Stimulated activated CD4-positive, alpha-beta T cell treated with anti-CD3 and anti-CD28 coated beads, Interleukin-4, amount 100 ng/mL, for 48 hours (primary cell): Measurements from ENCODE around the gene FGGY.

ENCODE experiments used
- DNase-seq, 2 donors: peaks; one replicate each; pipeline ENCODE4 v3.0.0-alpha.2; 2020; ENCODE audit warnings: low read depth in 2 of 2

Gene FGGY

DNA sequence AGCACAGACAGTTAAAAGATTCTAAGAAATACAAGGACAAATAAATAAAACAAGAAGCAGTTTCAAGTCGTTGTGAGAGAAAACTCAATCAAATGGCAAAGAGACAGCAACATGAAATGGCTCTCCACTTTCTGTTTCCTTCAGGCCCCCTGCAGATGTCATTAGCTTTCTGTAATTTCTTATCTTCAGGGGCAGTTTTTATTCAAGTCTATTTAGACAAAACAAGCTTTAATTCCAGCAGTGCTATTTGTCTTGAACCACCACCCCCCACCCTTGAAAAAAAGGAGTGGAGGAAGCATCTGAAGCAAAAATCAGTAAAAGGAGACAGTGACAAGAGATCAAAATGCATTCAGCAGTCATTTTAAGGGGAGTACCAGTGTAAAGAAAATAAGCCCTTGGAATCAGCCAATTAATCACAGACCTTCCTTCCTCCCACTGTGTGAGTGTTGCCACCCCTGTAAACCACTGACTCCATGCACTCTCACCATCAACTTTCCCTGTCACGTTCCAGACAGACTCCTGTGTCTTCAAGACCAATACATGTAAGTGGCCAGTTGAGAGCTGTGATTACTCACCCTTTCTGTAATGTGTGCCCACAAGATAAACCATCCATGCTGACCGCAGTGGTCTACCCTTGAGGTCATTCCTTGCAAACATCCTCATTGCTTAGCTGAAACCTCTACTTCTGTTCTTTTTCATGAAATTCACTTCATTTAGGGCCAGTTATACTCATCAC, 381.8 kb downstream of the FGGY start:
- DNase-seq = no peak

DNA sequence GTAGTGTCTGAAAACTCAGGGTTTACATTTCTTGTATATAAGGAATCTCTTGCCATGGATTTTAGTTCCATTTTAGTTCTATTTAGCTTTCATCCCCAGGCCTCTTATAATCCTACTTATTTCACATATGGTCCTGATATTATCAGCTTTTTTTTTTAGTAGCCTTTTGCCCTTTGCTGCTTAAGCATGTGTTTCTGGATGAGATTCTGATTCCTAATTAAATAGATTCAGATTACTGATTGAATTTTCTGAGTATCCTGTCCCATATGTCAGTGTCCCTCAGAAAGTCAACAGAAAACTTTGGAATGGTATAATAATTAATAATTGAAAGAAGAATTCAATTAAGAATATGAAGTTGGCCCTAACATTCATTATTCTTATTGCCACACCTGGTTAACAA, 383.1 kb downstream of the FGGY start:
- DNase-seq = no peak

DNA sequence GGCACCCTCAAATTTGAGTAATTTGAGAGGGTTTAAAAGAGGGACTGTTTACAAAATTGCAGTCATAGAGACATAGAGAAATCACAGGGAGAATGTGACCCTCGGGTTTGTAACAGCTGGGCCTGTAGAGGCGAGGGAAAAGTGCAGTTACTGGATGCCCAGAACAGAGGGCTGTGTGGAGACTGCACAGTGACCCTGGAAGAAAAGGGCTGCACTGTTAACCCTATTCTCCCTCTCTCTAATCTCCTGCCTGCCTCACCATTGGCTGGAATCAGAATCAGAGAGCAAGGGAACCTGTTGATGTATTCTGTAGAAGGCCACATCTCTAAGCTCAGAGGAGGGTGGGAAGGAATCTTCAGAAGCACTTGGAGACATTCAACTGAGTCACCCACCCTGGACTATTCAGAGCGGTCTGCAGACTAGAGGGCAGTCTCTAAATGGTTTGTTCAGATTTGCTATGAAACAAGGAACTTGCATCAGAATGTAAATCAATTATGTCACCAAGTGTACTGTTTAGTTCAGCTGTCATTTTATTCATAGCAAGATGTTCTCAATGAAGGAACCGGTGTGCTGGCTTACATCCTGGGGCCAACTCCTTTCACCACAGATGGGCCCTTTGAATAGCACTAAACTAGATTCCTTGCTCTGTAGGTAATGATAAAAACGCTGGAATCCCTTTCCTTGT, 385.6 kb downstream of the FGGY start:
- DNase-seq = no peak

DNA sequence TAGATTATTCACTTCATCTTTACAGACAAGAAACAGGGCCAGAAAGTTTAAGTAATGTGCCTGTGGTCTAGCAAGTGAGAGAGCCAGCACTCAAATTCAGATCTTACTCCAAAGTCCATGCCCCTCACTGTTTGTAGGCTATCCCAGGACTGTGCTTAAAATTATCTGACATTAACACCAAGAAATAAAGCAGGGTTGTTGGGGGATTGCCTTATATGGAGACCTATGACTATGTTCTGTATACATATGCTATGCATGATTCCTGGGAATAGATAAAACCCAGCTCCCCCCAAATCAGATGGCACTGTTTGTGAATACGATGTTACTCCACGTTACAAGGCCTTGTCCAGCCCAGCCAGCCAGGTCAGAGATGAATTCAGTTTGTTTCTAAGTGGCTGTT, 386.3 kb downstream of the FGGY start:
- no peak for DNase-seq

DNA sequence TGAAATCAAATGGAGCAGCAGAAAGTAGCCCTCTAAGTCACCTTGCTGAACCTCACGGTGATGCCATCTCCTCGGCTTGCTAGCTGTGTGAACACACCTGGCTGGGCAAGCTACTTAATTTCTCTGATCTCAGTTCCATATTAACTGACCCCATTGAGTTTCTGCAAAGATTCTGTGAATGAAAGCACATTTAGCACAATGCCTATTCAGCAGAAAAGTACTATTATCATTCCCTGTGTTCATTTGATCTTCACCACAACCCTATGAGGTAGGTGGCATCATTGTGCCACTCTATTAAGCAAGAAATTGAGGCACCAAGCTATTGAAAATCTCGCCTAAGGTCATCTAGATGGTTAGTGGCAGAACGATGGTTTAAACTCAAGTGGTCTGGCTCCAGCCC, 387.8 kb downstream of the FGGY start:
- DNase-seq = no peak

DNA sequence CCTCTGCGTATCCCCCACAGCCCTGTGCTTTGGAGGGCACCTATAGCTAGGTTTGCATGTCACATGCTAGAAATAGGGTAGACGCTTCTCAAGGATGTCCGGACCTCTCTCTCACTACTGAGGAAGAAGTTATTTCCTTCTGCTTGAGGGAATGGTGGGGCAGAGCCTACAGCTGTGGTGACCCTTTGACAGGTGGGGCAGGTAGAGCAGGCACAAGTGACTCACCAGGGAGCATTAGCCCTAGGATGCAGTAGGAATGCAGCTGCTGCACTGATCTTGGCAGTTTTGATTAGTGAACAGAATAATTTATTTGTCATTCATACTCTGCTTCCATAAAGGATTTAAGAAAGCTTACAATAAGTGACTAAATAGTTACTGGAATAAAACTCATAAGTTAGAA, 388.2 kb downstream of the FGGY start:
- DNase-seq = no peak

DNA sequence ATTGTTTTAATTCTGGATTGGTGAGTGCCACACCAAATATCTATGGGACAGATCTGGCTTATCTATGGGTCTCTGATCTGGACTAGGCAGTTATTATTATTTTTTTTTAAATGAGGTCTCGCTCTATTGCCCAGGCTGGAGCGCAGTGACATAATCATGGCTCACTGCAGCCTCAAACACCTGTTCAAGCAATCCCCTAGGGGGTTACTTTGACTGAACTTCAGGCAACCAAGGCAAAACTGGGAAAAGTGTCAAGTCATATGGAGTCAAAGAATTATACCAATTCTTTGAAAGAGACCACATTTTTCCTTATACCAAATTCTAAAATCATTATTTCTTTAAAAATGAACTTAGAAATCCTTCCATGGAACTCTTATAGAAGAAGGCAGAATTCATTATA, 388.8 kb downstream of the FGGY start:
- DNase-seq = no peak

DNA sequence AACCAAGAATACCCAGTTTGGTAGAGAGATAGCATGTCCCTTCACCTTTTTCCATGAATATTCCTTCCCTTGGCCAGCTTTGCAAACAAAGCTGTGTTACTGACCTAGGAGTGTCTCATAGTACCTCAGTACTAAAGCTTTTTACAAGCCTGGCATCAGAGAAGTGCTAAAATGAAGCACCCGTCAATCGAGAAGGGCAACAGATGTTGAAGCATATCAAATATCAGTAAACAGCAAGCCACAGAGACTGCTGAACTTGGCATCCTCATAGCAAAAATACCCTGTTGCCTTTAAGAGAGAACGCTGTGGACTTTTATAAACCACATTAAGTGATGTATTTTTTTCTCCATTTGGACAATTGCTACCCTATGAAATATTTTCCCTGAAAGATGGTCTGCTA, 389.3 kb downstream of the FGGY start:
- no peak for DNase-seq

DNA sequence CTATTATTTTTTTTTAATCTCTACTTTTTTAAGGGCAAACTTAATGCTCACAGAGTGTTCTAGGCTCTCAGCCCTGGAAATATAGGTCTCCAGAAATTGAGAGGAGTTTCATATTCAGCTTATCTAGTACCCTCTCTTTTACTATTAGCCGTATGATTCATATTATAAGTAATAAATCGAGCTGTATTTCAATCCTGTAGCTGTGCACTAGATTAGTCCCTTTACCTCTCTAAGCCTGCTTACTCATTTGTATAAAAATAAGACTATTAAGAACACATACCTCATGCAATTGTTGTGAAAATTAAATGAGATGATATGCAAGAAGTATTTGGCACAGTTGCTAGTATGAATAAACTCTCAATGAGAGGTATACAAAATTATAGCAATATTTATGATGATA, 389.7 kb downstream of the FGGY start:
- DNase-seq = no peak

DNA sequence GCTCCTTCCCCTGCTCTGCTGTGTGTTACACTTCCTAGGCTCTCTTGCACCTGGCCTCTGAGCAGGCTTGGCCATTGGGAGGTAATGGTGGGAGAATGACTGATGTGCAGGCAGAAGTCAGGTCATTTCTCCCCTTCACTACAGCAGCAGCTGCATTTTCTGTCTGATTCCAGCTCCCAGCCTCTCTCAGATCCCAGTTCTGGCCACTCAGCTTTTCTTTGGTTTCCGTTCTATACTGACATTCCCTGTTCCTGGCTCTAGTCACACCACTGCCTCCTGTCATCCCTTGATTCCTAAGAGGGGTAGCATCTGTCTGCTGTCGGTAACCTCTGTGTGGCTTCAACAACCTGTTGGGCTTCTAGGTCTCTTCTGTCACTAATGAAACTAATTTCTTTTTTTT, 390.2 kb downstream of the FGGY start:
- no peak for DNase-seq

DNA sequence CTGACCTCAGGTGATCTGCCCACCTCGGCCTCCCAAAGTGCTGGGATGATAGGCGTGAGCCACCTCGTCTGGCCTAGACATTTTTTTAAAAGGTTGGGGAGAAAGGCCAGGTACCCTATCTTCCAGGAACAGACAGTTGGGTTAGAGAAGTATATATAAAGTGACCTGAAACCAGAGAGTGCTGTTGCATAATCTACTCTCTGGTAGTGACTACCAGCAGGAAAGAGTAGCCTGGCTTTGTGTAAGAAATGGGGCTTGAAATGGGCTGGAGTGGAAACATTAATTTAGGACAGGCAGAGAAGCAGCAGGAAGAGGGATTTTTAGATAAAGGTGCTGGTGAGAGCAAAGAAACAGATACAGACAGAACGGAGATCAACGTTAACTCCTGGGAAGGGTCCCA, 392.1 kb downstream of the FGGY start:
- DNase-seq = no peak

DNA sequence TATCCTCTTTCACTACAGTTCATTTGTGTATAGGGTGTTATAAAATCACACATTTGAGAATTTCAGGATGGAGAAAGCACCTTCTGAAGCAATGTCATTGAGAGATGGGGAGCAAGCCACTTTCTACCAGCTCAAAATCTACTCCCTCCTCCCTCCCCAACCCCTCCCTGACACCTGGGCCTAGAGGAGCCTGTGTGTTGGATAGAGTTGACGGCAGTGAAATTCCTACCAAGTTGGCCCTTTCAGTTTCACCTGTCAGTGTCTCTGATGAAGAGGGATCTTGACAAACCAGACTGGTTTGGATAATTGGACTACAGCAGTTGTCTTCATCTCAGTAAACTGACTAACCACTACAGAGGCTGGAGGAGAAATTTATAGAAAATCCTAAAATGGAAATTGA, 392.8 kb downstream of the FGGY start:
- no peak for DNase-seq

DNA sequence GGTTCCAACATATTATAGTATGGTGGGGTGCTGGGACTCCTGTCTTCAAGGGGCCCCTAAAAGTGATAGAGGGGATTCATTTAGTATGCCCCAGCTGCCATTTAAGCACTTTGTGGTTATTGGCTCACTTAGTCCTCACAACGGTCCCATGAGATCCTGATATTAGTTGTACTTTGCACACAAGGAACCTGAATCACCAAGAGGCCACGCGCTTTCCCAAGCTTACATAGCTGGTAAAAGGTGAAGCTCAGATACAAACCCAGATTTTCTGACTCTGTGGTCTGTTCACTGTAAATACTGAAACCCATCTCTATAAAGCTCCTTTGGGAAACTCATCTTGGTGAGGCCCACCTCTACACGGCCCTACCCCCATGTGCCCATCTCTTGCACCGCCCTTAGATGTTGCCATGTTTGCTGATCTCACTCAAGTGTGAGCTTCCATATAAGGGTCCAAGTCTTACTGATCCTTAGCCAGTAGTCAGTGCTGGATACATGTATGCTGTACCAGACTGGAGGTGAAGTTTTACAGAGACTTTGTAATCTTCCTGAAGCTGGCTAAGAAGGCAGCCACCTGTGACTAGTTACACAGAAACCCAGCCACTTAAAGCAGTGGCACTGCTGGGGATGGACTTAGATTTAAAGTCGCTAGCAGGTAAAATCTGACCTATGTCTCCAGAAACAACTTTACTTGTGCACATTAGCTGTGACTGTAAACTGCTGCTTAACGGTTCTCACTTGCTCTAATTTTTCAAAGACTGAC, 393.5 kb downstream of the FGGY start:
- no peak for DNase-seq

DNA sequence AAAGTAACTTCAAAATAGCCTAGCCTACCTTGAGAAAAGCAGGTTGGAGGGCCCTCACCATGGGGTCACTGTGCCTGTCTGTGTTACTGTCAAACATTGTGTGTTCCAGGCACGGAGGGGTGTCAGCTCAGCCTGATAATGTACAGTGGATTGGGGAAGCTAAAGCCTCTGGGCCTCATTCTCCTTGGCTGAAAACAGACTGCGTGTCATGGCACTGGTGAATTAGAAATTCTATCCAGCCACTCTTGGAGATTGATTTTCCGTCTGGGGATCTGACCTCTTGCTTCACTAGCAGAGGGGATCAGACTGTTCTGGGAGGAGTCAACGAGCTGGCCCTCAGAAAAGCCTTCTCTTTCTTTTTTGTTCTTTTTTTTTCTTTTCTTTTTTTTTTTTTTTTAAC, 394.4 kb downstream of the FGGY start:
- DNase-seq = no peak

DNA sequence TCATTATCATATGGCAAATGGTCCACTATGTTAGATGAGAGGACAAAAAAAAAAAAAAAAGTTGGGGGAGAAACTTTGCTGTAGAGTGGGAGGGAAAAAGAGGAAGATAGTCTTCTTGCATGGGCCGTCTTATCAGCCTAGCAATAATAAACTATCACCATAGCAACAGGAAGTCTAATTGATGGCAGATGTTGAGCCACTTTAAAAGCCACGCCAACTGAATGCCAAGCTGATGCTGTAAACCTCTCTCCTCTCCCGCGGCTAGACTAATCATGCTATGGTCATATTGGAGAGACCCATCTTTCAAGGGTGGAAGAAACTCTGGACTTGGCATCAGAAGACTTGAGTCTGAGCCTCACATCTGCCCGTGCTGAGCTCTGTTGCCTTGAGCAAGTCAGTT, 395.7 kb downstream of the FGGY start:
- DNase-seq = no peak

DNA sequence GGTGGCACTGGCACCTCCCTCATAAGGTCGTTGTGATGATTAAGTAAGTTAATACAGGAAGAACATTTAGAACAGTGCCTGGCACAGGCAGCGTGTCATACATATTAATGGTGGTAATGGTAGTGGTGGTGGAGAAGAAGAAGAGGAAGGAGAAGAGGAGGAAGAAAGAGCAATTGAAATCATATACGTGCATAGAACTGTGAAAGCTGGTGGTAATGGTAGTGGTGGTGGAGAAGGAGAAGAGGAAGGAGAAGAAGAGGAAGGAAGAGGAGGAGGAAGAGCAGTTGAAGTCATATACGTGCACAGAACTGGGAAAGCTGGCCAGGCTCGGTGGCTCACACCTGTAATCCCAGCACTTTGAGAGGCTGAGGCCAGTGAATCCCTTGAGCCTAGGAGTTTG, 396.5 kb downstream of the FGGY start:
- DNase-seq = no peak

DNA sequence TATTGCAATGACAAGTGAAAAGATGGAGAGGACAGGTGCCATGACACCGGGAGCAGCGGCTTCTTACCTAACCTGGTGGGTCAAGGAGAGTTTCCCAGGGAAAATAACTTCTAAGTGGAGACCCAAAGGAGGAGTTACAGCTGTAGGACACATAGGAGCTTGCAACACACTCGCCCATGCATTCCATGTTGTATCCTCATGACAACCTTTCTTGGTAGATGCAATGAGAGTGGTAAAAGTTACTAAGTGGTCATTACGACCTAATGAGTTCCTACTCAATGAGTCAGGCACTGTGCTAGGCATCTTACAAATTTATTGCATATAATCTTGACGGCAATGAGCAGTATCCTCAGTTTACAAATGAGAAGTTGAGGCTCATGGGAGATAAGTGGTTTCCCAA, 398.4 kb downstream of the FGGY start:
- DNase-seq = no peak

DNA sequence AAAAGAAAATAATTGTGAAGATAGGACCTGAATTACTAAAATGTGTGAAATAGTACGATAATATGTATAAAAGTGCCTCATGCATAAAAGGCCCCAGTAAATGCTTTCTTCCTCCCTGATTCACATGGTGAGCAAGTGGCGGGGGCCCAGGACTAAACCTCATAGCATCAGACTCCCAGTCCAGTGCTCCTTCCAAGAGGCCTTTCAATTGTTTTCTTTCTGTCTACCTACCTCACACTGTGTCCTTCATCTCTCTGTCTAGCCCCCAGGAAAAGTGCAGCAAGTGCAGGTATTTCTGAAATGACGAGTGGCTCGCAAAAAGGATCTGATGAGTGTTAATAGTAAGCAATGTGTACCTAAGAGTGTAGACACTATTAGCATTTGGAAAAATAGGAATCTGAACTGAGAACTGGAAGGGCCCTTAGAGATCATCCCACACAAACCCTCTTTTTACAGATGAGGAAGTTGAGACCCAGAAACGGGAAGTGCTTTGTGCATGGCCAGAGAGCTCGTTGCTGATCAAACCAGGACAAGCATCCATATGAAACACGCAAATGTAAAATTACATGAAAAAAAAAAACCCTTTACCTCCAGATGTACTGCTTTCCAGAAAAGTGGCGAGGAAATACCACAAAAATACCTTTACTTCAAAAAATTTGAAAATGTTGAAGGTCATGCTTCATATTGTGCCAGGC, 399.7 kb downstream of the FGGY start:
- no peak for DNase-seq

DNA sequence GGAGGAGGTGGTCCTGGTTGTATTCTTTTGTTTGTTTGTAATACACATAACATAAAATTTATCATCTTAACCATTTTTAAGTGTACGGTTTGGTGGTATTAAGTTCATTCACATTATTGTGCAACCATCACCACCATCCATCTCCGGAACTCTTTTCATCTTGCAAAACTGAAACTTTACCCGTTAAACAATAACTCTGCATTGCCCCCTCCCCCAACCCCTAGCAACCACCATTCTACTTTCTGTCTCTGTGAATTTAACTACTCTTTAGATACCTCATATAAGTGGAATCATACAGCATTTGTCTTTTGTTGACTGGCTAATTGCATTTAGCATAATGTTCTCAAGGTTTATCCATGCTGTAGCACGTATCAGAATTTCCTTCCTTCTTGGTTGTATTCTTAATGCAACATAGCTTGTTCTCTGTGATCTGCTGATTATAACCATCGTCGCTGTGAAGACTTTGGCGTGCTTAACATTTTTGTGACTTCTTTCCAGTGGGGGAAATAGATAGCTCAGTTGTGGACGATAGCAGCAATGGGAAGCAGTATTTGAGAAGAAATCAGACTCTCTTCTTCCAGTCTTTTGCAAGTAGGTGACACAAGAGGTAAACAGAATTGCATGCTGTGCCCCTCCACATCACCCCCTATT, 400.4 kb downstream of the FGGY start:
- peak; percentile 3 to 16 for DNase-seq

DNA sequence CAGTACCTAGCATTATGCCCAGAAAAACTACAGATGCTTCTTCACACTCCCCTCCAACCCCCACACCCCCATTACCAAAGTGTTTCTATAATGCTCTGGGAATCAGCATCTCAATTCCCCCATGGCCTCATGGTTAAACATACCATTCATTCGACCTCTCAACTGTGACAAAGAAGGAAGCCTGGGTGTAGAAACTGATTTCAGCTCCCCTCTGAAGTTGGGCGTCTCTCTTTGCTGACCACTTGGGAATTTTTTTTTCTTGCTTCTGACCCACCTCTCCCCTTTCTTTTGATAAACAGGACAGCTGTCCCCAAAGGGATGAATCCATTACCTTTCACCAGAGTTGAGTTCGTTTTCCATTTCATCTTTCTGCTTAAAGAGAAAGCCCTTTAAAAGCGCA, 401.5 kb downstream of the FGGY start:
- no peak for DNase-seq

DNA sequence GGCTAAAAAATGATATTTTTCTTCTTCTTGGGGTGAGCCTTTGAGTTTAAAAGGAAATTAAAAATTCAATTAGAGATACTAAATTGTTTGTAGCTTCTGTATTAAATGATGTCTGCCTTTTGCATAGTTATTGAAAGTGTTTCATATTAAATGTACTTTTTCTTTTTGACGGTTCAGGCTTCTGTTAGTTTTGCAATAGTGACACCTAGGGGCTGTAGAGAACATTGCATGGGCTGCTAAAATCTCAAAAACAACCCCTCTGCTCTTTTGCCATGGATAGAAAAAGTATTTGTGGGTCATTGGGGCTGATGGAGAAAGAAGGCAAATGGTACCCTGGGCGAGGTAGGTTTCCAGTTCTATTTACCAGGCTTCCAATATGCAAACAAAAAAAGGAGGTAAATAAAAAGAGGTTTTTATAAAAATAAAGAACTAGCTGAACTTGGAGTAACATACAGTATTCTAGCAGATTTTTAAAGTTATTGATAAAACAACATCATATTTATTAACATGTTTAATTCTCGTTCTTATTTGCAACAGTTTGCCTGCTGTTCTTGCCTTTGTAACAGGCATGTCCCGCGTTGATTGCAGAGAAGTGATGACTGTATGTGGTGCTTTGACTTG, 402.4 kb downstream of the FGGY start:
- DNase-seq = no peak
